ENCODE data around the gene ZNF91.
"Not testable (repeated sequence)": the region's sequence is repeated elsewhere in the genome, so short reads cannot be mapped to it uniquely, and the experiment has no call there.

ZNF91 gene

DNA sequence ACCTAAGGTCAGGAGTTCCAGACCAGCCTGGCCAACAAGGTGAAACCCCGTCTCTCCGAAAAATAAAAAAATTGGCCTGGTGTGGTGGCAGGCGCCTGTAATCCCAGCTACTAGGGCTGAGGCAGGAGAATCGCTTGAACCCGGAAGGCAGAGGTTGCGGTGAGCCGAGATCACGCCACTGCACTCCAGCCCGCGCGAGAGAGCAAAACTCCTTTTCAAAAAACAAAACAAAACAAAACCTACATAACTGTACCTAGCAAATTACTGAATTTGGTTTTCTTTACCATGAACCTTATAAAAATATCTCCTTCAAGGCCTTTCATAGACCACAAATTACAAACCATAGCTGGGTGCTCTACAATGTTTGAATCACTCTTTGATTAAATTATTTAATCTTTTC, 760 bp downstream of the ZNF91 start:
- peak; percentile 18 for DNase-seq

DNA sequence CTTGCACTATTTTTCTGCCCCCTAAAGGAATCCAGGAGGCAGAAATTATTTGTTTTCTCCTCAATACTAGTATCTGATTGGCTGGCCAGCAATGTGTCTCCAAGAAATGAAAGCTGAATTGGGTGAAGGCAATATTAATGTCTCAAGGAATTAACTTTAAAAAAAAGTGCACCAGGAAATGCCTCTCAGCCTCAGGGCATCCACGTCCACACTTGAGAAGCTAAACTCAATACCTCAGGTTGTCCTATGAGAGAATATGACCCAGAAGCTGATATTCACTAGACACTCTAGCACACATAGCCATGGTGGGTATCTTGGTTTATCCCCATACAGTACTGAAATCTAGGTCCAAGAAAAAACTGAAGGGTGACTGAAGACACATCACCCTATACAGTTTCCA, 2.1 kb downstream of the ZNF91 start:
- no peak for DNase-seq

GRCh38 chr19:23391236-23391635, 4.0 kb downstream of the ZNF91 start:
- no peak for DNase-seq

- no peak for DNase-seq
Observed at GRCh38 chr19:23385404-23385803, 9.9 kb downstream of the ZNF91 start.

- DNase-seq: no peak
Observed at GRCh38 chr19:23384858-23385257, 10.4 kb downstream of the ZNF91 start.

DNA sequence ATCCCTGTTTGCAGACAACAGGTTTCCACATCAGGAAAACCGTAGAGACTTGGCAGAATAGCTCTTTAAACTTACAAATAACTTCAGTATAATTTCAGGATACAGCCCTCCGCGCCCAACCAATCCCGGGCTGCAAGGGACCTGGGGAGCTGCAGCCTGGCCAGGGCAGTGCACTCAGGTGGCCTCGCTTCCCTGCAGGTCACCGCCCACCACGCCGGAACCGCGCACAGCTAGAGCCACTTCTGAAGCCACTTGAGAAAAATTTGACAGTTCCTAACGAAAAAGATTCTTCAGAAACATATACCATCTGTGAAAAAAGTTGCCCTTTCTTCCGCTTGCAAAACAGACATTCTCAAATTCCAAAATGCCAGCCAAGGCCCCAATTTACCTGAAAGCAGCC, 11.1 kb downstream of the ZNF91 start:
- DNase-seq: no peak

DNA sequence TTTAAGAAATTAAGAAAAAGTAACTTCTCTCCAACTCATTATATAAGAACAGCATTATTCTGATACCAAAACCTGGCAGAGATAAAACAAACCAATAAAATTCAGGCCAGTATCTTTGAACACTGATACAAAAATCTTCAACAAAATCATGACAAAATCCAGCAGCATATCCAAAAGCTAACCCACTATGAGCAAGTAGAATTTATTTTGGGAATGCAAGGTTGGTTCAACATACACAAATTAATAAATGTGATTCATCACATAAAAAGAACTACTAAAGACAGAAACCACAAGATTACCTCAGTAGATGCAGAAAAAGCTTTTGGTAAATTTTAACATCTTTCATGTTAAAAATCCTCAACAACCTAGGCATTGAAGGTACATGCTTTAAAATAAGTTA, 12.3 kb downstream of the ZNF91 start:
- DNase-seq: no peak

DNA sequence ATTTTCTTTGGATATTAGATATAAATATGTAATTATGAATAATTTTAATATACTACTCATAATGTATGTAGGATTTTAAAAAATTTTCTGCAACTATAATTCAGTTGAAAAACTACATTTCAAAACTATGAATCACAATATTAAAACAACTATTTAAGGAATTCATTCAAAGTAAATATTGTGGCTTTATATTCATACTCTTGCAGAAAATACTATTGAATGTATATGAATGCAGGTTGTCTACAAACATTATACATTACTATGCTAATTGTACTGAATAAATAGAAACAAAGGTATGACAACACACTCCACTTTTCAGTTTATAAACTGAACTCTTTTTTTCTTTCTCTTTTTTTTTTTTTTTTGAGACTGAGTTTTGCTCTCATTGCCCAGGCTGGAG, 14.2 kb downstream of the ZNF91 start:
- no peak for DNase-seq

GRCh38 chr19:23379671-23380070, 15.6 kb downstream of the ZNF91 start:
- not testable (repeated sequence) for DNase-seq

GRCh38 chr19:23378948-23379347, 16.3 kb downstream of the ZNF91 start:
- no peak for DNase-seq

GRCh38 chr19:23377276-23377675, 18.0 kb downstream of the ZNF91 start:
- no peak for DNase-seq

GRCh38 chr19:23366437-23366836, 28.8 kb downstream of the ZNF91 start:
- DNase-seq: no peak

- DNase-seq: not testable (repeated sequence)
Observed at GRCh38 chr19:23366031-23366430, 29.2 kb downstream of the ZNF91 start.

DNA sequence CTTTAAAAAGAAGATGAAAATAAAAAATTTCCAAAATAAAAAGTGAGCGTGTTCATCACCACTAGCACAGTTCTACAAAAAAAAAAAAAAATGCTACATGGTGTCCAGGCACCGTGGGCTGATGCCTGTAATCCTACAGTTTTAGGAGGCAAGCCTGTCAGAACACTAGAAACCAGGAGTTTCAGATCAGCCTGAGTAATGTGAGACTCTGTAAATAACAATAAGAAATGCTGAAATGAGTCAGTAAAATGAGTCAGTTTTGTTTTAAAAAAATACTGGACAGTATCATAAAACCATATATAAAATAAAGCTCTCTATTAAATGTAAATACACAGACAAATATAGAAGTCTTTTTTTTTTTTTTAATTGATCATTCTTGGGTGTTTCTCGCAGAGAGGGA, 30.0 kb downstream of the ZNF91 start:
- no peak for DNase-seq

DNA sequence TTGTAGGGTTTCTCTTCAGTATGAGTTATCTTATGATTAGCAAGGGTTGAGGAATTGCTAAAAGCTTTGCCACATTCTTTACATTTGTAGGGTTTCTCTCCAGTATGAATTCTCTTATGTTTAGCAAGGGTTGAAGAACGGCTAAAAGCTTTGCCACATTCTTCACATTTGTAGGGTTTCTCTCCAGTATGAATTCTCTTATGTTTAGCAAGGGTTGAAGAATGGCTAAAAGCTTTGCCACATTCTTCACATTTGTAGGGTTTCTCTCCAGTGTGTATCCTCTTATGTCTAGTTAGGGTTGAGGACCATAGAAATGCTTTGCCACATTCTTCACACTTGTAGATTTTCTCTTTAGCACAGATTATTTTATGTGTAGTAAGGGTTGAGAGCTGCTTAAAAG, 33.4 kb downstream of the ZNF91 start:
- not testable (repeated sequence) for DNase-seq

- no peak for DNase-seq
Observed at GRCh38 chr19:23351806-23352205, 43.5 kb downstream of the ZNF91 start.

DNA sequence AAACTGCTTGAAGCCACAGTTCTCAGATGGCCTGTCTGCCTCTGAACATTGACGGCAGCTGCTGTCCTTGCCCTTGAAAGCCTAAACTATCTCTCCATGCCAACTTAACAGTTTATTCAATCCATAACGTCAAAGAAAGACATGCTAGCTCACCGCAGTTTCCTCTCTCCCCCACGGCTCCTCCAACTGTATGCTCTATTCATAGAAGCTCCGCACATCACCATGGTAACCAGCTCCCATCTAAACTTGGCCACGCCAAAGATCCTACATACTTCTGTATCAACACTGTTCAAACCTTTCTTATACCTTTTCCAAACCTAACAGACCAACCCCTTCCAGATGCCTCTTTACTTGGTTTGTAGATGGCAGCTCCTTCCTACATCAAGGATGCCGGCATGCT, 48.6 kb downstream of the ZNF91 start:
- DNase-seq: no peak

DNA sequence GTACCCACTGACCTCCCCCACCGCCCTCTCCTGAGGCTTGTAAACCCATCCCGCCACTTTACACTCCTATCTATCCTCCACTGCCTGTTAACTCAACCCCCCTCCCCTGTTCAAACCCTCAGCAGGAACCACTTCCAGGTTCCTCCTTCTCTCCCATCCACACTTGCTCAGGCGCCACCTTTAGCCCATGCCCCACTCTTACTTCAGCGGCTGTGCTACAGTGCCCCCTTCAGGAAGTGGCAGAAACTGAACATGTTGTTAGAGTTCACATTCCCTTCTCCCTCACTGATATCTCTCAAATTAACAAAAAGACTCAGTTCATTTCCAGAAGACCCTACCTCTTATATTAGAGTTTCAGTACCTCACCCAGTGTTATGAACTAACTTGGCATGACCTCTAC, 49.4 kb downstream of the ZNF91 start:
- no peak for DNase-seq

GRCh38 chr19:23343434-23344010, 51.7 kb downstream of the ZNF91 start:
- DNase-seq: no peak

GRCh38 chr19:23328211-23328610, 67.1 kb downstream of the ZNF91 start:
- DNase-seq: no peak

DNA sequence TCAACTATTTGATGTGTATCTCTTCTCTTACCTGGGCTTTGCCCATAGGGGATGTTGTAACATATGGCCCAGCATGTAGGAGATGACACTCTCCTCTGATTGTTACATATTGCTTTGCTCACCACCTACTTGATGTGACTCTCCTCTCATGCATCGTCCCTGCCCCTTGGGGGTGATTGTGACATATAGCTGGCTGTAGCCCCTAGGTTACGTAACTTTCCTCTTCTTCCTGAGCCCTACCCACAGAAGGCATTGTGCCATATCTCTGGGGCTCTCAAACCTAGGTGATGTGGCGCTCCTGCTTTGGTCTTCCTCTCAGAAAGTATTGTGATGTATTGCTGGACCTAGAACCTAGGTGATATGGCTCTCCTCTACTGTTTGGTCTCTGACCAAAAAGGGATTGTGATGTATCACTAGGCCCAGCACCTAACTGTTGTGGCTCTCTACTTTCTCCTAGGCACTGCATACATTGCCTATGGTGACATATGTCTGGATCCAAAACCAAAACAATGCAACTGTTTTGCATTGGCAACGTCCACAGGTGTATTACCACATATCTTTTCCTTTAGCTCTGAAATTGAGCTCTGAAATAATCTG, 73.2 kb downstream of the ZNF91 start:
- no peak for DNase-seq

DNA sequence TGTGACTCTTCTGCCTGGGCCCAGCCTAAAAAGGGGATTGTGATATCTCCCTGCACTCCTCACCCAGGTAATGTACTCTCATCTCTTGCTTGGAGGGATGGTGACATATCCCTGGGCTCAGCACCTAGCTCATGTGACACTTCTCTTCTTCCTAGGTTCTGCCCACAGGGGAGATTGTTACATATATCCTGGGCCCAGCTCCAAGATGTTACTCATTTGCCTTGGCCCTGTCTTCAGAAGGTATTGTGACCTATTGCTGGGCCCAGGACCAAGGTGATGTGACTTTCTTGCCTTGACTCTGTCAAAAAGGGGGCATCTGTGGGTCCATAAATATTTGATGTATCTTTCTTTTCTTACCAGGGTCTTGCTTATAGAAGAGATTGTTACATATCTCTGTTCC, 73.9 kb downstream of the ZNF91 start:
- DNase-seq: not testable (repeated sequence)

DNA sequence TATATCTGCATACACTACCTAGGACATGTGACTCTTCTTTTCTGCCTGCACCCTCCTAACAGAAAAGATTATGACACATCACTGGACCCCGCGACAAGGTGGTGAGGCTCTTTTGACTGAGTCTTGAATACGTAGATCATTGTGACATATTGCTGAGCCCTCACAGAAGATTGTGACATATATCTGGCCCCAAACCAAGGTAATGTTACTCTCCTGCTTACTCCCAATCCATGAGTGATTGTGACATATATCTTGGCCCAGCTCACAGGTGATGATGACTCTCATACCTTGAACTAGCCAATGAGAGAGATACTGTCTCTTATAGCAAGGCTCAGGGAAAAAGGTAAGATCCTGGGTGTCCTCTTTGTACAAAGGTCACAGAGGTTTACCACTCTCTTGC, 75.7 kb downstream of the ZNF91 start:
- DNase-seq: not testable (repeated sequence)

DNA sequence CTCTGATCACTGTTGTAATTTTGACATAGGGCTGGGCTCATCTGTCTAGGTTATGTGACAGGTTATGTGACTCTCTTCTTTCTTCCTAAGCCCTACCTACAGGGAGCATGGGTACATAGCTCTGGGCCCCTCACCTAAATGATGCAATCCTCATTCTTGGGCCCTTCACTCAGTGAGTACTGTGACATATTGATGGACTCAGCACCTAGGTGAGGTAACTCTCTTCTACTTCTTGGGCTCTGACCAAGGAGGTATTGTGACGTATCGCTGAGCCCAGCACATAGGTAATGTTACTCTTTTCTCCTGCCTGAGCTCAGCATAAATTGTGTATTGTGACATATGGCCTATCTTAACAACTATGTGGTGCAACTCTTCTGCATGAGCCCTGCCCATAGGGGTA, 76.3 kb downstream of the ZNF91 start:
- DNase-seq: not testable (repeated sequence)

DNA sequence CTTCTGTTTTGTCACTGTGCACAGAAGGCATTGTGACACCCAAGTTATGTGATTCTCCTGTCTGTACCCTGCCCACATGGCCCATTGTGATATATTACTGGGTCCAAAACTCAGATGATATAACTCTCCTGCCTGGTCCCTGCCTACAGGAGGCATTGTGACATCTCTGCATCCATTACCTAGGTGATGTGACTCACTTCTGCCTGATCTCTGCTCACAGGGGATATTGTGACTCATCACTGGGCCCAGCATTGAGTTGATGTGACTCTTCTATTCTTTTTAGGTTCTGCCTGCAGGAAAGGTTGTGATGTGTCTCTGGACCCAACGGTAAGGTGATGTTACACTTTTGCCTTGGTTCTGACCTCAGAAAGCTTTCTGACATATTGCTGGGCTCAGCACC, 77.1 kb downstream of the ZNF91 start:
- no peak for DNase-seq

Data from activated gamma-delta T cell (primary cell).